H7 (cell line): ENCODE results near the gene ACOT6. TPM values are rescaled to one million over a fixed set of nuclear protein-coding genes. Genes with fewer than 3 reads are reported as not detected.
"Not testable (repeated sequence)": the region's sequence is repeated elsewhere in the genome, so short reads cannot be mapped to it uniquely, and the experiment has no call there.

Source experiments
- DNase-seq: peaks from one replicate; pipeline ENCODE4 v3.0.0; 2012
- H3K27me3 ChIP-seq: 2 replicates; pipeline ENCODE4 v1.6.0; 2011; ENCODE audit warnings: mild to moderate bottlenecking, low read length; ENCODE audit not compliant: control insufficient read depth, insufficient read depth
- H3K36me3 ChIP-seq: replicated peaks from 2 replicates; pipeline ENCODE4 v1.5.1; 2011; ENCODE audit warnings: low read length; ENCODE audit not compliant: control insufficient read depth, insufficient read depth
- H3K4me3 ChIP-seq: 2 replicates; pipeline ENCODE4 v1.5.1; 2011; ENCODE audit warnings: low read depth, mild to moderate bottlenecking, control low read depth, low read length, moderate library complexity; ENCODE audit not compliant: insufficient read depth
- total RNA-seq: library from RNA; depleted of rRNA; stranded (reverse); fragments of >200 nt; shearing (Covaris generic); gene quantifications from 2 replicates; pipeline ENCODE4 v1.2.3, GENCODE V29; 2014; rRNA removed

Gene ACOT6, protein sequence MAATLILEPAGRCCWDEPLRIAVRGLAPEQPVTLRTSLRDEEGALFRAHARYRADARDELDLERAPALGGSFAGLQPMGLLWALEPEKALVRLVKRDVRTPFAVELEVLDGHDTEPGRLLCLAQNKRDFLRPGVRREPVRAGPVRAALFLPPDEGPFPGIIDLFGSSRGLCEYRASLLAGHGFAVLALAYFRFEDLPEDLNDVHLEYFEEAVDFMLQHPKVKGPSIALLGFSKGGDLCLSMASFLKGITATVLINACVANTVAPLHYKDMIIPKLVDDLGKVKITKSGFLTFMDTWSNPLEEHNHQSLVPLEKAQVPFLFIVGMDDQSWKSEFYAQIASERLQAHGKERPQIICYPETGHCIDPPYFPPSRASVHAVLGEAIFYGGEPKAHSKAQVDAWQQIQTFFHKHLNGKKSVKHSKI
- total RNA-seq = not detected in 2 replicates

DNA sequence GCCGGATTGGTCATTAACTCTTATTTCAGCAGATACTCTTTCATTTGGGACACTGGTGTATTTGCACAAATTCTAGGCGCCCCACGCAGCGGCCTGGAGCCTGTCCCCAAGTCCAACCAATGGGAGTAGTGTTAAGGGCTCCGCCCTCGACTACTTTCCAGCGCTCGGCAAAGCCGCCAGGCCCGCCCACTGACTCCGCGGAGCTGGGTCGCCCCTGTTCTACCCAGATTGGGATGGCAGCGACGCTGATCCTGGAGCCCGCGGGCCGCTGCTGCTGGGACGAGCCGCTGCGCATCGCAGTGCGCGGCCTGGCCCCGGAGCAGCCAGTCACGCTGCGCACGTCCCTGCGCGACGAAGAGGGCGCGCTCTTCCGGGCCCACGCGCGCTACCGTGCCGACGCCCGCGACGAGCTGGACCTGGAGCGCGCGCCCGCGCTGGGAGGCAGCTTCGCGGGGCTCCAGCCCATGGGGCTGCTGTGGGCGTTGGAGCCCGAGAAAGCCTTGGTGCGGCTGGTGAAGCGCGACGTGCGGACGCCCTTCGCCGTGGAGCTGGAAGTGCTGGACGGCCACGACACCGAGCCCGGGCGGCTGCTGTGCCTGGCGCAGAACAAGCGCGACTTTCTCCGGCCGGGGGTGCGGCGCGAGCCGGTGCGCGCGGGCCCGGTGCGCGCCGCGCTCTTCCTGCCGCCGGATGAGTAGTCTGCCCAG lies at the start of gene ACOT6:
Gene ACOT6 (plus strand): TSS at position 179 of the 707 bp plus-strand sequence. CDS start 55 bp downstream, at position 234.
- peaks cover 12% of the 10 kb centered on the region for H3K27me3 ChIP-seq
- H3K4me3 ChIP-seq = peak within 1 kb of the TSS; percentile 63
- DNase-seq = peak; percentile 93
- H3K36me3 ChIP-seq = no peaks in the 10 kb centered on the region

DNA sequence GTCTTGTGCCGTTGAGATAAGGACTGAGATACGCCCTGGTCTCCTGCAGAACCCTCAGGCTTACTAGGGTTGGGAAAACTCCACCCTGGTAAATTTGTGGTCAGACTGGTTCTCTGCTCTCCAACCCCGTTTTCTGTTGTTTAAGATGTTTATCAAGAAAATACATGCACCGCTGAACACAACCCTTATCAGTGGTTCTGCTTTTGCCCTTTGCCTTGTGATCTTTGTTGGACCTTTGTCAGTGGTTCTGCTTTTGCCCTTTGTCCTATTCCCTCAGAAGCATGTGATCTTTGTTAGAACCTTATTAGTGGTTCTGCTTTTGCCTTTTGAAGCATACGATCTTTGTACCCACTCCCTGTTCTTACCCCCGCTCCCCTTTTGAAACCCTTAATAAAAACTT lies 49.6 kb upstream of the ACOT6 start:
- H3K27me3 ChIP-seq, H3K4me3 ChIP-seq, DNase-seq, H3K36me3 ChIP-seq: not testable (repeated sequence)

DNA sequence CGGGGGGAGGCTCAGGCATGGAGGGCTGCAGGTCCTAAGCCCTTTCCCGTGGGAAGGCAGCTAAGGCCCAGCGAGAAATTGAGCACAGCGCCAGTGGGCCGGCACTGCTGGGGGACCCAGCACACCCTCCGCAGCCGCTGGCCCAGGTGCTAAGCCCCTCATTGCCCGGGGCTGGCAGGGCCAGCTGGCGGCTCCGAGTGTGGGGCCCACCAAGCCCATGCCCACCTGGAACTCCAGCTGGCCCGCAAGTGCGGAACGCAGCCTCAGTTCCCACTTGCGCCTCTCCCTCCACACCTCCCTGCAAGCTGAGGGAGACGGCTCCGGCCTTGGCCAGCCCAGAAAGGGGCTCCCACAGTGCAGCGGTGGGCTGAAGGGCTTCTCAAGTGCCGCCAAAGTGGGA lies 45.9 kb upstream of the ACOT6 start:
- not testable (repeated sequence) for H3K36me3 ChIP-seq, DNase-seq, H3K27me3 ChIP-seq, H3K4me3 ChIP-seq

DNA sequence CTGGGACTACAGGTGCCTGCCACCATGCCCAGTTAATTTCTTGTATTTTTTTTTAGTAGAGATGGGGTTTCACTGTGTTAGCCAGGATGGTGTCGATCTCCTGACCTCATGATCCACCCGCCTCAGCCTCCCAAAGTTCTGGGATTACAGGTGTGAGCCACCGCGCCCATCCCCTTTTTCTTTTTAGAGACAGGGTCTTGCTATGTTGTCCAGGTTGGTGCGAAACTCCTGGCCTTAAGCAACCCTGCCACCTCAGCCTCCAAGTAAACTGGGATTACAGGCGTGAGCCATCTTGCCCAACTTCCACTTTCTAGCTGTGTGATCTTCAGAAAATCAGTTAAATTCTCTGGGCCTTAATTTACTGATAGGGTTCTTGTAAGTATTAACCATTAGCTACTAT lies 45.4 kb upstream of the ACOT6 start:
- H3K27me3 ChIP-seq, H3K36me3 ChIP-seq, H3K4me3 ChIP-seq, DNase-seq: not testable (repeated sequence)

DNA sequence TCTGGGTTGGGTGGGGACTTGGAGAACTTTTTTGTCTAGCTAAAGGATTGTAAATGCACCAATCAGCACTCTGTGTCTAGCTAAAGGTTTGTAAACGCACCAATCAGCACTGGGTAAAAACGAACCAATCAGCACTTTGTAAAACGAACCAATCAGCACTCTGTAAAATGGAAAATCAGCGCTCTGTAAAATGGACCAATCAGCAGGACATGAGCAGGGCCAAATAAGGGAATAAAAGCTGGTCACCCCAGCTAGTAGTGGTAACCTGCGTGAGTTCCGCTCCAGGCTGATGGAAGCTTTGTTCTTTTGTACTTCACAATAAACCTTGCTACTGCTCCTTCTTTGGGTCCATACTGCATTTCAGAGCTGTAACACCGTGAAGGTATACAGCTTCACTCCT lies 45.0 kb upstream of the ACOT6 start:
- H3K27me3 ChIP-seq = no peaks in the 10 kb centered on the region
- peak; percentile 5 for DNase-seq
- H3K36me3 ChIP-seq = no peaks in the 10 kb centered on the region
- no peak overlapping the region for H3K4me3 ChIP-seq

DNA sequence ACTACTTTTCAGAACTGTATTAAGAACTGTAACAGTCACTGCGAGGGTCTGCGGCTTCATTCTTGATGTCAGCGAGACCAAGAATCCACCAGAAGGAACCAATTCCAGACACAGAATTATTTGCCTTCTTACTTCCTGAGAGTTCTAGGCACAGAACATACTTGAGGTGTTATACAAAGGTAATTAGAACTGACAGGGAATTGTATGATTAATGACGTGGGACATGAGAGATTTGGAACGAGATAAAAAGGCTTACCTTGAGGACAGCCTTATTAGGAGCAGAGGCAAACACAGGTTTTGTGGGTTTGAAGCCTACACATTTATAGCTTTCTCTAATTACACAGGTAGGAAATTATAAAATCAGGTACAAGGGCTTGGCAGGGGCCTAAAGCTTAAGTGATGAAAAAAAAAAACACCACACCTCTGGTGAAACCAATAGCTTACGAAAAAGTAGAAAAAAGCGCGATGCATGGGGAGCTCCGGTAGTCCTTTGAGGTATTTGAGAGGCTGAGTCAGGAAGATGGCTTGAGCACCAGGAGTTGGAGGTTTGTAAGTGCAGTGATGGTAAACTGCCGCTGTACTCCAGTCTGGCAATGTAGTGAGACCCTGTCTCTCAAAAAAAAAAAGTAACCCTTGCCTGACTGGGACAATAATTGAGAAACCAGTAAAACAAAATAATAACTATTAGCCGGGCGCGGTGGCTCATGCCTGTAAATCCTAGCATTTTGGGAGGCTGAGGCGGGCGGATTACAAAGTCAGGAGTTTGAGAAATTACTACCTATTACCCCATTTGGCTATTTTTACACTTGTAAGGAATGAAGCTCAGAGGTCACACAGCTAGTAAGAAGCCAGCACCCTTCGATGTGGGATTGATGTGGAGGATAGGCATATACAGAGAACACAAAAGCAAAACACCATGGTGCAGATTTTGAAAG lies 44.1 kb upstream of the ACOT6 start:
- H3K27me3 ChIP-seq = no peaks in the 10 kb centered on the region
- peak; percentile 16 for DNase-seq
- no peaks in the 10 kb centered on the region for H3K36me3 ChIP-seq
- H3K4me3 ChIP-seq = no peak overlapping the region

DNA sequence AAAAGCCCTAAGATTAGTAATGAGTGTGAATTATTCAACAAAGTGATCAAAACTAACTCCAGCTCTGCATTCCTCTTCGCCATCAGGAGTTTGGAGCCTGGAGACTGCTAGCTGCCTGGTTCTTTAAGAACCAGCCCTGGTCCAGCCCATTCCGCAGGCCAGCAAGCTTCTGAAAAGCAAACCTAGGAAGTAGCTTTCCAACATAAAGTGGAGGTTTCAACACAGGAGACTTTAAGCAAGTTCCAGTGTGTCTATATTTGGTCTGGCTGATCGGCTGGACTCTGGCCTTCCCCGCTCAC lies 43.5 kb upstream of the ACOT6 start:
- not testable (repeated sequence) for H3K27me3 ChIP-seq, DNase-seq, H3K36me3 ChIP-seq
- H3K4me3 ChIP-seq = peak overlapping the region; percentile 42

DNA sequence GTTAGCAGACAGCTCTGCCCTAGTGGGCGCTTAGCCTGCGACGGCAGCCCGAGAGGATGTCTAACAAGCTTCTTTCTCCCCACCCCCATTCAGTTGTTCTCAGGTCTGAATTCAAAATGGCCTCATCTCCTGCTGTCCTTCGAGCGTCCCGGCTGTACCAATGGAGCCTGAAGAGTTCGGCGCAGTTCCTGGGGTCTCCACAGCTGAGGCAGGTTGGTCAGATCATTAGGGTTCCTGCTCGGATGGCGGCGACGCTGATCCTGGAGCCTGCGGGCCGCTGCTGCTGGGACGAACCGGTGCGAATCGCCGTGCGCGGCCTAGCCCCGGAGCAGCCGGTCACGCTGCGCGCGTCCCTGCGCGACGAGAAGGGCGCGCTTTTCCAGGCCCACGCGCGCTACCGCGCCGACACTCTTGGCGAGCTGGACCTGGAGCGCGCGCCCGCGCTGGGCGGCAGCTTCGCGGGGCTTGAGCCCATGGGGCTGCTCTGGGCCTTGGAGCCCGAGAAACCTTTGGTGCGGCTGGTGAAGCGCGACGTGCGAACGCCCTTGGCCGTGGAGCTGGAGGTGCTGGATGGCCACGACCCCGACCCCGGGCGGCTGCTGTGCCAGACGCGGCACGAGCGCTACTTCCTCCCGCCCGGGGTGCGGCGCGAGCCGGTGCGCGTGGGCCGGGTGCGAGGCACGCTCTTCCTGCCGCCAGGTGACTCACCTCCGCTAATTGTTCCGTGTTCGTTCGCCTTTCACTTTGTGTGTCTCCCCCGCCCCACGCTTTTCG lies 42.9 kb upstream of the ACOT6 start, which contains the start of gene ACOT2:
Gene ACOT2 (plus strand): TSS at position 29 of the 774 bp plus-strand sequence. CDS start 28 bp downstream, at position 57.
- peak; percentile 77 for DNase-seq
- H3K27me3 ChIP-seq, H3K36me3 ChIP-seq: not testable (repeated sequence)
- peak within 1 kb of the TSS; percentile 42 for H3K4me3 ChIP-seq

DNA sequence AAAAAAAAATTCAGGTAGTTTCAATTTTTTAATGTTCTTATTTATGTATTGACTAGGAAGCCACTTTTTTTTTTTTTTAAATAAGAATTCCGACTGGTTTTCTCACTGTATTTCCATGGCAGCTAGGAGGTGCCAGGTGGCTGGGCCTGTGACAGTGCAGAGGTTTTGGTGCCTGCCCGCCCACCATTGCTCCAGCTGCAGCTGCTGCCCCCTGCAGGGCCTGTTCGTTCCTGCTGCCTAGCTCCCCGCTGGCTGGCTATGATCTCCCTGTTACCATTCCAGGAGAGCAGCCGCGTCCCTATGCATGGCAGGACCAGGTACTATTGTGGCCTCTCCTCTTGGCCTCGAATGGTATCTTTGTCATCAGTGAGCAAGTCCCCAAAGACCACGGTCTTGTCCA lies 41.4 kb upstream of the ACOT6 start:
- not testable (repeated sequence) for H3K27me3 ChIP-seq, H3K4me3 ChIP-seq, H3K36me3 ChIP-seq
- peak; percentile 80 for DNase-seq

DNA sequence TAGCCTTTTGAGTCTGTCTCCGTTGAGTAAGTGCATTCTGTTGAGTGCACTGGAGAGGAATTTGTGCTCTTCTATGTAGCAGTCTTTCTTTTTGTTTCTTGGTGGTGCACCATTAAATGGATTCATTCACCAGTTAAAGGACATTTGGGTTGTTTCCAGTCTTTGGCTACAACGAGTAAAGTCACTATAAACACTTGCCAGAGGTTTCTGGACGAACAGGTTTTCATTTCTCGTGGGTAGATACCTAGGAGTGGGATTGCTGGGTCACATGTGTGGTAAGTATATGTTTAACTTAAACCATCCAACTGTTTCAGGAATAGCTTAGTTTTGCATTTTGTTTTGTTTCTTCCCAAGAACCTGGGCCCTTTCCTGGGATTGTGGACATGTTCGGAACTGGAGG lies 39.3 kb upstream of the ACOT6 start:
- not testable (repeated sequence) for H3K27me3 ChIP-seq, H3K4me3 ChIP-seq, H3K36me3 ChIP-seq, DNase-seq

DNA sequence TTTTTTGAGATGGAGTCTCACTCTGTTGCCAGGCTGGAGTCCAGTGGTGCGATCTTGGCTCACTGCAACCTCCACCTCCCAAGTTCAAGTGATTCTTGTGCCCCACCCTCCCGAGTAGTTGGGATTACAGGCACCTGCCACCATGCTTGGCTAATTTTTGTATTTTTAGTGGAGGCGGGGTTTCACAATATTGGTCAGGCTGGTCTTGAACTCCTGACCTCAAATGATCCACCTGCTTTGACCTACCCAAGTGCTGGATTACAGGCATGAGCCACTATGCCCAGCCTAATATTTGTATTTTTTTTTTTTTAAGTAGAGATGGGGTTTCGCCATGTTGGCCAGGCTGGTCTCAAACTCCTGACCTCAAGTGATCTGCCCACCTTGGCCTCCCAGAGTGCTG lies 38.6 kb upstream of the ACOT6 start:
- not testable (repeated sequence) for H3K36me3 ChIP-seq, H3K27me3 ChIP-seq, H3K4me3 ChIP-seq, DNase-seq

DNA sequence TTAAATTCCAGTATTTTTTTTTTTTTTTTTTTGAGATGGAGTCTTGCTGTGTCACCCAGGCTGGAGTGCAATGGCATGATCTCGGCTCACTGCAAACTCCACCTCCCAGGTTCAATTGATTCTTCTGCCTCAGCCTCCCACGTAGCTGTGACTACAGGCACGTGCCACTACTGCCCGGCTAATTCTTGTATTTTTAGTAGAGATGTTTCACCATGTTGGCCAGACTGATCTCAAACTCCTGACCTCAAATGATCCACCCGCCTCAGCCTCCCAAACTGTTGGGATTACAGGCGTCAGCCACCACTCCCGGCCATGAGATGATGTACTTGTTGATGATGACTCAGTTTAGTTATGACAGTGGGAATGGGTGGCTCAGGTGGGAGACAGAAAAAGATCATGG lies 38.1 kb upstream of the ACOT6 start:
- H3K27me3 ChIP-seq, H3K36me3 ChIP-seq, H3K4me3 ChIP-seq, DNase-seq: not testable (repeated sequence)

DNA sequence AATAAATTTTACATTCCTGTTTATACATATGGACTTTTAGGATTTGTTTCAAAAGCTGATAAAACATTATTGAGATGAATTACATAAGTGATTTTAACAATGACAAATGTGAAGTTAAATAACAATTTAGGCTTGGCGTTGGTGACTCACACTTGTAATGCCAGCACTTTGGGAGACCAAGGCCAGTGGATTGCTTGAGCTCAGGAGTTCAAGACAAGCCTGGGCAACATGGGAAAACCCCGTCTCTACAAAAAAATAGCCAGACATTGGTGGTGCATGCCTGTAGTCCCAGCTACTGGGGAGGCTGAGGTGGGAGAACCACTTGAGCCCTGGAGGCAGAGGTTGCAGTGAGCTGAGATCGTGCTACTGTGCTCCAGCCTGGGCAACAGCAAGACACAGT lies 35.9 kb upstream of the ACOT6 start:
- Histone ChIP-seq H3K36me3 (no peaks in the 10 kb centered on the region; the same call in 1 of the 2 replicates), H3K4me3 (no peak overlapping the region), H3K27me3 (no peaks in the 10 kb centered on the region)
- DNase-seq = no peak

DNA sequence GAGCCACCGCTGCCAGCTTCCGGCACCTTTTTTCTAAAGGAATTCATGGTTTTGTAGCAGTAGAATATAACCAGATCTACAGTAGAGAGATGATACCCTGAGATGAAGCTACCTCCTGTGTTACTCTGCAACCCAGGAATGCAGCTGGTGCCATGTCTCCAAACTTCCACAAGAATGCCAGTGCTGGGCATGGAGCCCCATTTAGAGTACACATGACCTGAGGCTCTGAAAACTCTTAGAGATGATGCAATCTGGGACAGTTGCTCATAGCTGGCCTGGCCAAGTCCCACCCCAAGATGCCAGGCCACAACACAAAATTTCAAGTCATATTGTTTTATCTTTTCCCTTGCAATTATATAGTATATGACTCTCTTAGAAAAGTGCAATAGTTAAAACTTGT lies 35.1 kb upstream of the ACOT6 start:
- not testable (repeated sequence) for H3K36me3 ChIP-seq, H3K27me3 ChIP-seq, H3K4me3 ChIP-seq, DNase-seq
